HG03520 (cell line): ENCODE data around the gene GPC1.

Experiments used
- ATAC-seq: cut with Tn5 transposase; IDR thresholded peaks from one replicate; pipeline ENCODE4 v1.9.1; 2021; ENCODE audit warnings: mild to moderate bottlenecking, moderate library complexity; ENCODE audit not compliant: unreplicated experiment

Gene GPC1

DNA sequence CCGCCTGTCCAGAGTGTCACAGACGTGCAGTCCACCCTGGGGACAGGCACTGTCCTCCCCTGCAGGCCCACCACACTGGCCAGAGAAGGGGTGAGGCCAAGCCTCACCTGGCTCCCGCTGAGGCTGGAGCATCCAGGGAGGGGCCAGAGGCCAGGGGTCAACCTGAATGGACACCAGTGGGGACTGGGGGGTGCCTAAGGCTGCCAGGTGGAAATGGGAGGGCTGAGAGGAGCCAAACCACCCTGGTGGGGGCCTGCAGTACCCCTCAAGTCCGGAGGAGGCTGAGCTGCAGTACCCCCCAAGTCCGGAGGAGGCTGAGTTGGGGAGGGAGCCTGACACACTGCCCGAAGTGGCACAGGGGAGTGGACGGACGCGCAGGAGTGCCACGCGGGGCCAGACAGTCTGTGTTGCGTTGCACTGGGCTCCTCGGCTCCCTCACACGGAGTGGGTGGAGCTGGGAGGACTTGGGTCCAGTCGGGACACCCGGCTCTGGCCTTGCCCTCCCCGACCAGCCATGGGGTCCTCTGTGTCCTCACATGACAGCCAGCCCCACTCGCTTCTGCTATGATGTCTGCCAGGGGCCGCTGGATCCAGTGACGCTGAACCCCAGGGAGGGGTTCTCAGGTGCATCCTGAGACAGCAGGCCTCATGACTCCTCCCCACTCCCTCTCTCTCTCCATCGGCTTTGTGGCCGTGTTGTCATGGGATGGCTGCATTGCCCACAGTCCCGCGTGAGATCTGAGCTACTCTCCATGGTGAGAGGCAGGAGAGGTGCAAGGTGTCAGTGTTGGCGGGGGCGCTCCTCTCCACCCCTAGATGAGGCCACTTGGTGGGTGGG, 22.3 kb upstream of the GPC1 start:
- ATAC-seq, result no peak

DNA sequence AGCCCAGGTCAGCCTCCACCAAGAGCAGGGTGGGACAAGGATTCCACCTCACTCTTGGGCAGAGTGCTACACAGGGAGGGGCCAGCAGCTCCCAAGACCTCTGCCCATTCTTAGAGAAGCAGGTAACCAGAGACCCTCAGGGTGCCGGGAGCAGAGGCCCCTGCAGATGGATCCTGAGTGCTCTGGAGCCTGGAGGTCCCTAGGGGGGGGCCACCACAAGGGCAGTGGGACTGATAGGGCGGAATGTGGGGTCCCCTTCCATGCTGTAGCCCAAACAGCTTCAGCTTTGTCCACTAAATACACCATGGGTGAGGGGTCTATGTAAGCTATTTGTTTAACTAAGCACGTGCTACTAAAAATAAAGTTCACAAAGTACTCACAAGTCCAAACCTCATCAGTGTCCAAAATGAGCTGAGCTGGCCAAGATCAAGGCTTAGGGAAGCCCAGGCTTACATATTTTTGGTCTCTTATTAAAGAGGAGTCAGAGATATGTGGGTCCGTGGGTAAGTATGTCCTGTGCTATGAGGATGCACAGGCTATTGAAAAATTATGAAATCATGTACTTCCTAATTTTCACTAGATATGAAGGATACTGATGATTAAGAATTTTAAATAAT, 21.5 kb upstream of the GPC1 start:
- no peak for ATAC-seq

GRCh38 chr2:240416821-240417220, 18.6 kb upstream of the GPC1 start:
- ATAC-seq, result no peak

DNA sequence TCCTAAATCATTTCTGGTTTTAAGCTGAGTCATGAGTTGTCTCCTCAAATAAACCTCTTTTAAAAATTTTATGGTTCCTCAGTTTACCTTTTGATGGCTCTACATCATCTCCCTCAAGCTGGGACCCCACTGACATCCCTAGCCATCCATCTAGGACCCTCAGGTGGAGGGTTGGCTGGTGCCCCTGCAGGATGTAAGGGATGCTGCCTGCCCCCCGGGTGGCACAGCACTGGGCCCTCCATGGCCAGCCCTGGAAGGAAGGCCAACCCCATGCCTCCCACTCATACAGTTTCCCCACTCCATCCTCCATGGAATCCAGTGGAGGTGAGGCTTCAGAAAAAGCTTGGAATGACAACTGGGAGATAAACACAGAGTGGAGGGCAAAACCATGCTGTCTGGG, 17.2 kb upstream of the GPC1 start:
- ATAC-seq, result no peak

DNA sequence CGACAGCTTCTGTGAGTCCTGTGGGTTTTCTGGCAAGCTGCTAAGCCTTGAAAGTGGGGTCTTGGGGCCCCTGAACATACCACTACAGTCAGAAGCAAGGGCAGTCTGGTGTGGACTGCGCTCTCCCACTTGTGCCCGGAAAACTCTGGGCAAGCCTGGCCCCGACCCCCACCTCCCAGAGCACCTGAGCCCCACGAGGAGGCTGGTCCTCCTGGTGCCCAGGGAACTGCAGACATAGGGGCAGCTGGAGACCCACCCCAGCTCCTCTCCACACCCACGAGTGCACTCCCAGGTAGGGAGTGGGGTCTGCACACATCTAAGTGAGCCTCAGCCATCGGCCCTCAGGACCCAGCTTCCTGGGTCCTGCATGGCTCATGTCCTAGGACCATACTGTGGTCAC, 16.2 kb upstream of the GPC1 start:
- ATAC-seq, result no peak

- ATAC-seq, result no peak
Observed at GRCh38 chr2:240419723-240420122, 15.7 kb upstream of the GPC1 start.

DNA sequence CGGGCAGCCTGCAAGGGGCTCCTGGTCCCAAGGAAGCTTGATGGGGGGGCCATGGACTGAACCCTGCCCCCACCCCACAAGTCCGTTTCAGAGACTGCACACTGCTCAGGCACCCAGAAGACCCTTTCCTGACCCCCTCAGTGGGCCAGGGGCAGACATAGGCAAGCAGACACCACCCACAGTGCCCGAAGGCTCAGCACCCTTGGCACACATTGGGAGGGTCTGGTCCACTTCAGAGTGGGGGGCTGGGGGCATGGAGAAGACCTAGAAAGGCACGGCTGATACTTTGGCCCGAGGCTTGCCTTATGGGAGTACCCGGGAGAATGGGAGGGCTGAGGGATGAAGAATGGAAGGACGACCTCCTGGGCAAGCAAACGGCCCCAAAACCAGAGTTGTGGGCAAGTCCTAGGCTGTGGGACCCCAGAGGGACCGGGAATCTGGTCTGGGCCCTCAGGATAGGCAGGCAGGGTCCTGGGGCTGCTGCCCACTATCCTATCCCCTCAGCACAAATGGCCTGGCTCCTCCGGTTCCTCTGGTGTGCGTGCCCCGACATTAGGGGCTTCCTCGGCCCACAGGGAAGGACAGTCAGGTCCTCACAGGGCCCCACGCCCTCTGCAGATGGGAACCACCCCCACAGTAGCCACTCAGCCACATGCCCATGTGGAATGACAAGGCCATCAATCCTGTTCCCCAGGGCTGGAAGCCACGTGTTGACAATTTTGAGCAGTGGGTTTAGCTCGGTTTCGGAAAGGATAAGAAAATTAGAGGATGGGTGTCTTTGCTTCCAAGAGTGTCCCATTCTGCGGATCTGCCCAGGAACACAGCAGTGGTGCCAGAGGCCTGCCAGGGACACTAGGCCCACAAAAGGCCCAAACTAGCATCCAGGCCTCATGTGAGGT, 15.0 kb upstream of the GPC1 start:
- no peak for ATAC-seq

DNA sequence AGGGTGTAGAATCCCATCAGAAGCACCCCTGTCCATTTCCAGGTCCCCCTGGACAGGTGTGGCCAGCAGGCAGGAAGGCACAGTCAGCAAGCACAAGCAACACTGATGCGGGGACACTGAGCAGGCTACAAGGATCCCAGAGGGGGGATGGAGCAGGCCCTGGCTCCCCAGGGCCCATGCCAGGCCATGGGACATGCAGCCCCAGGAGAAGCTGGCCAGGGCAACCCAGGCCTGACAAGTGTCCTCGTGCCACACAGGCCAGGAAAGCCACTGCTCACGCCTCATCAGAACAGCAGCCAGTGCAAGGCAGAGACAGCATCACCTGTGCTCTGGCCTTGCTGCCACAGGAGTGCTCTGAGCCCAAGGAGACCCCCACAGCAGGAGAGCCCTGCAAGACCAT, 14.1 kb upstream of the GPC1 start:
- ATAC-seq, result no peak

- ATAC-seq, result no peak
Observed at GRCh38 chr2:240422658-240423329, 12.7 kb upstream of the GPC1 start.

GRCh38 chr2:240423788-240424191, 11.7 kb upstream of the GPC1 start:
- ATAC-seq, result no peak

- no peak for ATAC-seq
Observed at GRCh38 chr2:240424341-240425235, 10.9 kb upstream of the GPC1 start.

- ATAC-seq, result no peak
Observed at GRCh38 chr2:240425236-240425615, 10.2 kb upstream of the GPC1 start.

DNA sequence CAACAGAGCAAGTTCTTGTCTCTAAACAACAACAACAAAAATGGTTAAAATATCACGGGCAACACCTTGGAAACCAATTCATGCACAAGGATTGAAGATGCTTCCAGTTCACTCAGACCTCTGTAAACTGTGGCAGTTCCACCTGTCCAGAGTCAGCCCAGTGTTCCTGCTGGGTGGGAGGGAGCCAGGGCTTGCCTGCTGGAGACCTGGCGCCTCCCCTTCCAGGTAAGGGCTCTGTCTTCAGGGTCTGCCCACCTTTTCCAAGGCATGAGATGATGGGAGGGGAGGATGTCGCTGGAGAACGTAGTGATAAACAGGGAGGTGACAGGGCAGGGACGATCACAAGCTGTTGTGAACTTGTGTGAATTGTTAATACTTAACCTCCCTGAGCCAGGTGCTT, 9.8 kb upstream of the GPC1 start:
- no peak for ATAC-seq

- no peak for ATAC-seq
Observed at GRCh38 chr2:240426845-240427721, 8.4 kb upstream of the GPC1 start.

GRCh38 chr2:240427729-240428128, 7.7 kb upstream of the GPC1 start:
- ATAC-seq, result no peak

- ATAC-seq, result no peak
Observed at GRCh38 chr2:240428245-240428644, 7.2 kb upstream of the GPC1 start.

DNA sequence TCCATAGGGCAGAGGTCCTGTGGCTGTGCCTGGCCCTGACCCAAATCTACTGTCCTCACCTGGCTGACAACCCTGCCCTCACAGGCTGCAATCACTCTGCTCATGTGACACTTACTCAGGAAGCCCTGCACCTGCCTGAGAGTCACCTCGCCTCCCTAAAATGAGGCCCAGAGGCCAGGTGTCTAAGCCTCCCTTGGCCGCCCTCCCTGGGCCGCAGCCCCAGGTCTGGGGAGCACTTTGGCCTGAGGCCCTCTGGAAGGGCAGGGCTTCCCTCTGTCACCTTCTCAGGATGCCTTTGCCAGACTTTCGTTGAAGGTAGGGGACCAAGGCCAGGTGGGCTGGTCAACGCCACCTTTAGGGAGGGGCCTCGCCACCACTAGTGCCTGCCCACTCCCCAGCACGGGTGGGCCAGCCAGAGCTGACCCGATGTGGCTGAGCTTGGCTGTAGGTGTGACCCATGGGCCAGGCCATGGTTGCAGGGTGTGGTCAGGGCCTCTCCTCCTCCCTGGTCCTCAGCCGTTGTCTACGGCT, 6.1 kb upstream of the GPC1 start:
- ATAC-seq, result no peak

DNA sequence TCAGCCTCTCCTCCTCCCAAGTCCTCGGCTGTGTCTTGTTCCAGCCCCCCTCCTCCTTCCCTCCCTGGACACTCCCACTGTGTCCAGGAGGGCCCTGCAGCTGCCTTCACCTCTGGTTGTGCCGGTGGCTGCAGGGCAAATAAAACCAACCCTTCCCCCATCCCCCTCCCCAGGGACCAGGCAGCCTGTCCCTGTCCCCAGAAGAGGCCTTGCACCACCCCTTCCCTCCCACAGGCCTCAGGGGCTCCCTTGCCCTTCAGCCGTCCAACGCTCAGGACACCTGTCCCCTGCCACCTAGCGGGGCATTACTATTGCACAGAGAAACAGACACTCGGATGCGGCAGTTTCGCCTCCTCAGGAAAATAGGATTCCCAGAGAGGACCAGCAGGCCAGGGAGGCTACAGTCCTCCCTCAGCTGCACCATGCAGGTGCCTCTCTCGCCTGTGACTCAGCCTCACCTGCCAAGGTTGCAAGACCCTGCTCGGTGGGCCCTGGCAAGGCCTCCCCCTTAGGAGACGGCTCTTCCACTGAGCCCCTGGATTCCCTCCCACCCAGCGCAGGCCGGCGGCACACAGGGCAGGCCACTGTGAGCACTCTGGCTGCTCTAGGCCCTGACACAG, 5.5 kb upstream of the GPC1 start:
- ATAC-seq, result no peak
